HEK293 (cell line): ENCODE data around the gene CCNB1IP1.
"Not testable (repeated sequence)": the region's sequence is repeated elsewhere in the genome, so short reads cannot be mapped to it uniquely, and the experiment has no call there.

Experiments
- CTCF ChIA-PET: fragments of 350-600 bp; formaldehyde crosslinking; extraction: SDS; loops from one replicate; lab custom pipeline; 2021; ENCODE audit warnings: antibody characterized with exemption; lab: Yijun Ruan, JAX
- POLR2A ChIA-PET: fragments of 300-600 bp; formaldehyde crosslinking; extraction: SDS; loops from one replicate; lab custom pipeline; 2020; ENCODE audit warnings: antibody characterized with exemption, inconsistent platforms; lab: Yijun Ruan, JAX
- H3K27ac ChIP-seq: fragments of 200-500 bp; sonication (Bioruptor generic); 2 replicates; pipeline ENCODE4 v1.5.1; 2014; ENCODE audit warnings: low read depth, low read length, control low read depth, inconsistent platforms; ENCODE audit errors: extremely low read depth
- H3K36me3 ChIP-seq, 2 experiments: fragments of 200-500 bp in 1 of 2; sonication (Bioruptor generic) in 1 of 2; 1 replicate in 1 of 2; 2 replicates in 1 of 2; pipeline ENCODE4 v1.5.1; 2014 to 2017; ENCODE audit warnings: inconsistent platforms in 2 of 2, low read length in 2 of 2; ENCODE audit not compliant: control insufficient read depth in 2 of 2, insufficient read depth in 1 of 2
- H3K4me1 ChIP-seq: fragments of 200-500 bp; sonication (Bioruptor generic); 2 replicates; pipeline ENCODE4 v1.5.1; 2014; ENCODE audit warnings: mild to moderate bottlenecking, low read length, inconsistent platforms; ENCODE audit not compliant: control insufficient read depth, insufficient read depth
- H3K4me3 ChIP-seq: 2 replicates; pipeline ENCODE4 v1.5.1; 2011; ENCODE audit warnings: low read depth, mild to moderate bottlenecking, control low read depth, low read length, moderate library complexity
- H3K9me3 ChIP-seq: fragments of 200-500 bp; sonication (Bioruptor generic); 2 replicates; pipeline ENCODE4 v1.5.1; 2014; ENCODE audit warnings: low read depth, low read length, inconsistent platforms; ENCODE audit not compliant: control insufficient read depth, insufficient read depth
- BCL11A ChIP-seq: fragments of 450-650 bp; formaldehyde crosslinking; IDR thresholded peaks from 2 replicates; pipeline ENCODE4 v1.5.1; 2016; ENCODE audit warnings: low read depth, missing biosample characterization, missing genetic modification characterization
- HOXC10 ChIP-seq: sonication (generic); formaldehyde crosslinking; IDR thresholded peaks from 2 replicates; pipeline ENCODE4 v1.8.1; 2023; ENCODE audit warnings: mild to moderate bottlenecking, missing genetic modification reagents
- KLF1 ChIP-seq: fragments of 450-650 bp; formaldehyde crosslinking; IDR thresholded peaks from 2 replicates; pipeline ENCODE4 v1.5.1; 2016; ENCODE audit warnings: missing biosample characterization, missing genetic modification characterization
- TSHZ1 ChIP-seq: fragments of 450-650 bp; formaldehyde crosslinking; IDR thresholded peaks from 2 replicates; pipeline ENCODE4 v1.5.1; 2016; ENCODE audit warnings: missing biosample characterization, missing genetic modification characterization, borderline replicate concordance
- ZBTB48 ChIP-seq: fragments of 450-650 bp; formaldehyde crosslinking; IDR thresholded peaks from 2 replicates; pipeline ENCODE4 v1.5.1; 2016; ENCODE audit warnings: missing biosample characterization, missing genetic modification characterization
- ZBTB6 ChIP-seq: fragments of 450-650 bp; formaldehyde crosslinking; IDR thresholded peaks from 2 replicates; pipeline ENCODE4 v1.5.1; 2017; ENCODE audit warnings: missing biosample characterization, missing genetic modification characterization
- ZBTB7A ChIP-seq: fragments of 450-650 bp; formaldehyde crosslinking; IDR thresholded peaks from 2 replicates; pipeline ENCODE4 v1.5.1; 2016; ENCODE audit warnings: low read depth, missing biosample characterization, missing genetic modification characterization
- ZNF10 ChIP-seq: fragments of 450-650 bp; formaldehyde crosslinking; IDR thresholded peaks from 2 replicates; pipeline ENCODE4 v1.5.1; 2017; ENCODE audit warnings: missing biosample characterization, missing genetic modification characterization
- ZNF121 ChIP-seq: fragments of 450-650 bp; formaldehyde crosslinking; IDR thresholded peaks from 2 replicates; pipeline ENCODE4 v1.5.1; 2016; ENCODE audit warnings: missing biosample characterization, missing genetic modification characterization
- ZNF155 ChIP-seq: fragments of 450-650 bp; formaldehyde crosslinking; IDR thresholded peaks from 2 replicates; pipeline ENCODE4 v1.5.1; 2016; ENCODE audit warnings: missing biosample characterization, missing genetic modification characterization
- ZNF24 ChIP-seq: fragments of 450-650 bp; formaldehyde crosslinking; IDR thresholded peaks from 2 replicates; pipeline ENCODE4 v1.5.1; 2016; ENCODE audit warnings: missing biosample characterization, missing genetic modification characterization
- ZNF600 ChIP-seq: fragments of 450-650 bp; formaldehyde crosslinking; IDR thresholded peaks from 2 replicates; pipeline ENCODE4 v1.5.1; 2016; ENCODE audit warnings: missing biosample characterization, missing genetic modification characterization
- ZNF610 ChIP-seq: fragments of 450-650 bp; formaldehyde crosslinking; IDR thresholded peaks from 2 replicates; pipeline ENCODE4 v1.5.1; 2016; ENCODE audit warnings: missing biosample characterization, missing genetic modification characterization, borderline replicate concordance
- ZNF664 ChIP-seq: fragments of 450-650 bp; formaldehyde crosslinking; IDR thresholded peaks from 2 replicates; pipeline ENCODE4 v1.5.1; 2016; ENCODE audit warnings: missing biosample characterization, missing genetic modification characterization
- ZNF692 ChIP-seq: fragments of 450-650 bp; formaldehyde crosslinking; IDR thresholded peaks from 2 replicates; pipeline ENCODE4 v1.5.1; 2016; ENCODE audit warnings: missing biosample characterization, missing genetic modification characterization

CCNB1IP1 gene

GRCh38 chr14:20343092-20343861, 10.2 kb upstream of the CCNB1IP1 start, which contains the start of gene PARP2 (continued):
- TF ChIP-seq ZNF600 (0 out of 2 replicates have a peak, but pooled peaks have one; percentile 43), ZNF24 (tag by site-specific recombination) (0 out of 2 replicates have a peak, but pooled peaks have one; percentile 70), ZNF155 (tag by site-specific recombination) (no peak), ZBTB7A (no peak), BCL11A (peak; percentile 98; the same call in 1 of the 2 replicates), ZBTB48 (tag by site-specific recombination) (peak; percentile 91; the same call in 1 of the 2 replicates), ZBTB6 (0 out of 2 replicates have a peak, but pooled peaks have one; percentile 25), ZNF10 (tag by site-specific recombination) (no peak), ZNF610 (tag by site-specific recombination) (0 out of 2 replicates have a peak, but pooled peaks have one; percentile 29), TSHZ1 (tag by site-specific recombination) (peak; percentile 54; the same call in 1 of the 2 replicates), HOXC10 (CRISPR knock-in tag) (no peak)

- 0 out of 2 replicates have a peak, but pooled peaks cover 4% of the 10 kb centered on the region for H3K4me1 ChIP-seq
- no peaks in the 10 kb centered on the region for H3K9me3 ChIP-seq
- peak overlapping the region; percentile 78 for H3K4me3 ChIP-seq
- POLR2A ChIA-PET = interaction anchor here (0.6 to 3.4 kb wide), 8 partner anchors 9 to 341 kb away, joined by 3 to 57 read pairs (median 16); partner anchors contain the start of genes CCNB1IP1, PIP4P1, PNP and TEP1
- TF ChIP-seq ZNF692 = no peak
- no peak for TF ChIP-seq ZNF121
- peak; percentile 82 for TF ChIP-seq ZNF664 (tag by site-specific recombination)
- H3K36me3 ChIP-seq = peaks cover 14 to 18% of the 10 kb centered on the region in 2 experiments
- no peak overlapping the region; the same call in 1 of the 2 replicates for H3K27ac ChIP-seq
- CTCF ChIA-PET = interaction anchor here (0.6 to 6.4 kb wide), 4 partner anchors 10 to 1511 kb away, joined by 3 to 67 read pairs (median 4); partner anchors contain the start of gene TTC5
Observed at GRCh38 chr14:20341646-20342045, 8.6 kb upstream of the CCNB1IP1 start.

- H3K4me1 ChIP-seq, H3K9me3 ChIP-seq, H3K4me3 ChIP-seq, H3K27ac ChIP-seq: not testable (repeated sequence)
- TF ChIP-seq ZNF121 (peak; percentile 84), KLF1 (0 out of 2 replicates have a peak, but pooled peaks have one; percentile 13)
- CTCF ChIA-PET = interaction anchor here (1.8 to 6.4 kb wide), 2 partner anchors 9 to 13 kb away, joined by 5 to 67 read pairs; no protein-coding TSS in a partner anchor
- peaks cover 8 to 13% of the 10 kb centered on the region in 2 experiments for H3K36me3 ChIP-seq
- POLR2A ChIA-PET = interaction anchor here (1.2 to 3.4 kb wide), 4 partner anchors 8 to 121 kb away, joined by 3 to 57 read pairs (median 18); partner anchors contain the start of genes CCNB1IP1, PIP4P1 and TEP1
Observed at GRCh38 chr14:20341032-20341431, 8.0 kb upstream of the CCNB1IP1 start.
